PFSK-1 (cell line): ENCODE measurements around the gene LDLRAP1.

Source experiments
- POLR2AphosphoS5 ChIP-seq: IDR thresholded peaks from 2 replicates; pipeline ENCODE4 v1.6.1; 2012; ENCODE audit warnings: low read depth, mild to moderate bottlenecking, control low read depth, low read length, moderate library complexity
- REST ChIP-seq, 2 experiments: IDR thresholded peaks; 2 replicates each; pipeline versions ENCODE4 v1.6.1 to v1.8.0; 2011 to 2012; ENCODE audit warnings: low read depth in 2 of 2, low read length in 2 of 2, control low read depth in 1 of 2, inconsistent platforms in 1 of 2, mild to moderate bottlenecking in 1 of 2, moderate library complexity in 1 of 2; ENCODE audit not compliant: insufficient read depth in 1 of 2
- SIN3A ChIP-seq: IDR thresholded peaks from 2 replicates; pipeline ENCODE4 v1.6.1; 2012; ENCODE audit warnings: mild to moderate bottlenecking, low read length, moderate library complexity, borderline replicate concordance; ENCODE audit not compliant: insufficient read depth
- TAF1 ChIP-seq: IDR thresholded peaks from 2 replicates; pipeline ENCODE4 v1.6.1; 2012; ENCODE audit warnings: low read length, control low read depth, borderline replicate concordance; ENCODE audit not compliant: insufficient read depth

- TF ChIP-seq SIN3A: no peak
- TF ChIP-seq TAF1: no peak
- TF ChIP-seq POLR2AphosphoS5: no peak
- no peak for TF ChIP-seq REST (IDR thresholded peaks at IDR 0.05; ENCODE audit: insufficient read depth in 1 of 2, low read depth in 2 of 2, low read length in 2 of 2)
Measured at GRCh38 chr1:25569597-25570396, 26.4 kb downstream of the LDLRAP1 start.
